HG03045 (cell line): ENCODE measurements around the gene TARBP2.
A peak's percentile ranks its signal among the peaks of the same experiment; 100 is the strongest.

Experiments used
- ATAC-seq: cut with Tn5 transposase; IDR thresholded peaks from one replicate; pipeline ENCODE4 v1.9.1; 2021; ENCODE audit warnings: mild to moderate bottlenecking, moderate library complexity; ENCODE audit not compliant: unreplicated experiment

The TARBP2 gene, protein sequence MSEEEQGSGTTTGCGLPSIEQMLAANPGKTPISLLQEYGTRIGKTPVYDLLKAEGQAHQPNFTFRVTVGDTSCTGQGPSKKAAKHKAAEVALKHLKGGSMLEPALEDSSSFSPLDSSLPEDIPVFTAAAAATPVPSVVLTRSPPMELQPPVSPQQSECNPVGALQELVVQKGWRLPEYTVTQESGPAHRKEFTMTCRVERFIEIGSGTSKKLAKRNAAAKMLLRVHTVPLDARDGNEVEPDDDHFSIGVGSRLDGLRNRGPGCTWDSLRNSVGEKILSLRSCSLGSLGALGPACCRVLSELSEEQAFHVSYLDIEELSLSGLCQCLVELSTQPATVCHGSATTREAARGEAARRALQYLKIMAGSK

DNA sequence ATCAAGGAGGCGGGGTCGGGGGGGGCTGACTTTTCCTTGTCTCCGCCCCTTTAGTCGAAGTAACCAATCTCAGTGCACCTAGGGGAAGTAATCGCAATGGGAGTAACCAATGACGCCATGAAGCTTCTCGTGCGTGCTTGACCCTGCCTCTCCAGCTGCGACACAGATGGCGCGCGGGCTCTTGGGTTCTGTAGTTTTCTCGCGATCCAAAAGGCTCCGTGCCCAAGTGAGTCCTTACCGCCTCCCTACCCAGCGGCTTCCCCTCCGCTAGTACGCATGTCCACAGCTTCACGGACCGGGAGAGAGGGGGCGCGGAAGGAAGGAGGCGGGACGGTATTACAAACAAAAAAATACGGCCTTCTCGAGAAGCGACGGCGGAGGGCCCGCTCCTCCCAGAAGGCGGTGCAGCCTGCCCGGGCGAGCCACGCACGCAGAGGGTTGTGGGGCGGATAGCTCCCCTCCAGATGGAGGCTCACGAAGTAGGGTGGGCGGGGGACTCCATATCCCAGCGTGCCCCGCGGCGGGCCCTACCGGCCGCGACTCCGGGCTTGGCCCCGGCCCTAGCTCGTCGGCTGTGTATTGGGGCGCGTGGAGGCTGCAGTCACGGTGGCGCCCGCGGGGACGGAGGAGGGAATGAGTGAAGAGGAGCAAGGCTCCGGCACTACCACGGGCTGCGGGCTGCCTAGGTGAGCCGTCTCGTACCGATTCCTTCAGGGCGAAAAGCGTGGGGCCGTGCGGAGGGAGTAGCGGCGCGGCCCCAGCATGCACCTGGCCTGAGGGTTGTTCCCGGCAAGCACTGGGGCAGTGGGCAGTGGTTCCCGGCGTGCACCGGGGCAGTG lies at the start of gene TARBP2:
TARBP2 (plus strand) TSS at position 508 of the 839 bp plus-strand sequence; CDS start at position 634, 126 bp downstream.
- ATAC-seq = peak; percentile 77

DNA sequence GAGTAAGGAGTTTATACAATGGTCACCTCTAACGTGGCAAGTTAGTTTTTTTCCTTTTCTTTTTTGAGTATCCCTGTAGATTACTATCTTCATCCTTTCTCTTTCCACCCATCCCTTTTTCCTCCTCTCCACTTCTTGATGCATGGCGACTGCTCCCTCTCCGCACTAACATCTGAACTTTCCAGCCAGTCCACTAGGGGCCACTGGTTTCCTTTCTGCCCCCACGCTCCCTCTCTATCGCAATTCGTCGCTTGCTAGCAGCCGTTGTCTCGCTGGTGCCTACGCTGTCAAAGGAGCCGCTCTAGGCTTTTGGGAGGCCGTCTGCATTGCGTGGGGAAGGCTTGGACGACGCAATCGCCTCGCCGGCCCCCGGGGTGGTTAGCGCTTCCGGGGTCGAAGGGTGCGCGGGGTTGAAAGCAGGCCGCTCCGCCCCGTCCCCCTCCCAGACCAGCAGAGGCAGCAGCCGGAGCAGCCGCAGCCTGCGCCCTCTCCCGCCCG lies 49.4 kb upstream of the TARBP2 start, which contains the start of gene PCBP2:
PCBP2 (plus strand) TSS at position 442 of the 498 bp plus-strand sequence. CDS start 2,699 bp downstream, outside the sequence.
- peak; percentile 93 for ATAC-seq

DNA sequence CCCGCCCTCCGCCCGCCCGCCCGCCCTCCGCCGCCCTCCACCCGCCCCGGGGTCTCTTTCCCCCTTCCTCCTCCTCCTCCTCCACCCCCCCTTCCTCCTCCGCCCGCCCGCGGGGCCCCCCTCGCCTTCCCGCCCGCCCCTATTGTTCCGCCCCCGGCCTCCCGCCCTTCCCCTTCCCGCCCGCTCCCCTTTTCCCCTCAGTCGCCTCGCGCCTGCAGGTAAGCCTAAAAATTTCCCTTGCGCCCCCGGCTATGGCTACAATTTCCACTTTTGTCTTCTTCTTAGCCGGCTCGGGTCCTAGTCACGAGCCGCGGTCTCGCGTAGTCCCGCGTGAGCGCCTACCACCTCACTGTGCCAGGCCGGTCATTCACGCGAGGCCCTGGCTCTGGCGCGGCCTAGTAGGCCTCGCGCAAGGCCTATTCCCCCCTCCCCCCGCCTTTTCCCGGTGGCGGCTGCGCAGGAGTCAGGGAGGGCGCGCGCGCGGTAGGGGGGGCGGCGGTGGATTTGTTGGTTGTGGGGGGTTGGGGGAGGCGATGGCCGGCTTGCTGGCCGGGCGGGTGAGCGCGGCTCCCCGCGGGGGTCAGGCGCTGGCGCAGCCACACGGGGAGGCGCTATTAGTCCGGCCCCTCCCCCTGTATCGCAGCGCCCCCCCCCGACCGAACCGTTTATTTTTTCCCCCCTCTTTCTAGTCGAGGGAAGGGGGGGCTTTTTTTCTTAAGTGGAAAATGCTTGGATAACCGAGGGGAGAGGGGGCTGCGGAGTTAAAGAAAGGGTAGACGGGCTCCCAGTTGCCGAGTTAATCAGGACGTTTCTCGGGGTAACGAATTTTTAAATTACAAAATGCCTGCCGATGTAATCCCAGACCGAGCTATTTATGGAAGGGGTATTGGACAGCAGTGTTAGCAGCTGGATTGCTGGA lies 48.7 kb upstream of the TARBP2 start:
- ATAC-seq = no peak

DNA sequence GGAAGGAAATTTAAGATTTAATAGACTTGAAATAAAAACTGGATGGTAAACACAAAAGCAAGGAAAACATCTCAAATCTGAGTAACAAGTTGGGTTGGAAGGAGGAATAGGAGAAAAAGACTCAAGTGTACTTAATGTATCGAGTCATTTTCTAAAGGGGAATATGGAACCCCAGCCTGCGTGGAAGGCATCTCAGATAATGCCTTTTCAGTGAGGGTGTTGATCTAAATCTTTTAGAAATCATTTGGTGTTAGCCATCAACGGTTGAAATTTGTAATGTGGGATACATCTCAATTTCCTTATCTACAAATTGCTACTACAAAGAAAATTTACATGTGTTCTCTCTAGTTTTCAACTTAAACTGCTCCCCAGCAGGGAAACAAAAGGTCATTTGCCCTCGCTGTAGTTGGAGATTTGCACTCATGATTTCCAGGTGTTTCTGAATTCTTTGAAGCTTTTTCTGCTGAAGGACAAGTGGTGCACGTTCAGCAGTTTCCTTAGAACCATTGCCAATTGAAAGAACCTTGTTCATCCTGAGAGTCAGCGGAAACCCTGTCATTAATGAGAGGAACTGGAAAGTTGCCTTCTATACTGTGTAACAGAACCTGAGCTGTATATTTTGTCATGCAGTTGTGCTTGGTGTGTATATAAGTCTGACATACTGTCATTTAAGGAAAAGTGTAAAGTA lies 47.0 kb upstream of the TARBP2 start:
- ATAC-seq = no peak

DNA sequence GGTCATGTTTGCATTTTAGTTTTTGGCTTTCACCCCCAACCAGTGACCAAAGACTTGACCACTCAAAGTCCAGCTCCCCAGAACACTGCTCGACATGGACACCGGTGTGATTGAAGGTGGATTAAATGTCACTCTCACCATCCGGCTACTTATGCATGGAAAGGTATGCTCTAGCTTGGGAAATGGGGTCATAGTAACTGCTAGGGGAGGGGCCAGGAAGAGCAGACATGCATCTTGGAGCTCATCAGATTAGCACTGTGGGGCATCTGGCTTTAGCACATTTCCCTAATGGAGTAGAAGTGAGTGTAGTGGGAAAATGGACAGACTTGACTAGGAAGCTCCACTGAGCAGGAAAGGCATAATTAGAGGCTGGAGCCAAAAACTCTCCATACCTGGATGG lies 46.4 kb upstream of the TARBP2 start:
- ATAC-seq = no peak

DNA sequence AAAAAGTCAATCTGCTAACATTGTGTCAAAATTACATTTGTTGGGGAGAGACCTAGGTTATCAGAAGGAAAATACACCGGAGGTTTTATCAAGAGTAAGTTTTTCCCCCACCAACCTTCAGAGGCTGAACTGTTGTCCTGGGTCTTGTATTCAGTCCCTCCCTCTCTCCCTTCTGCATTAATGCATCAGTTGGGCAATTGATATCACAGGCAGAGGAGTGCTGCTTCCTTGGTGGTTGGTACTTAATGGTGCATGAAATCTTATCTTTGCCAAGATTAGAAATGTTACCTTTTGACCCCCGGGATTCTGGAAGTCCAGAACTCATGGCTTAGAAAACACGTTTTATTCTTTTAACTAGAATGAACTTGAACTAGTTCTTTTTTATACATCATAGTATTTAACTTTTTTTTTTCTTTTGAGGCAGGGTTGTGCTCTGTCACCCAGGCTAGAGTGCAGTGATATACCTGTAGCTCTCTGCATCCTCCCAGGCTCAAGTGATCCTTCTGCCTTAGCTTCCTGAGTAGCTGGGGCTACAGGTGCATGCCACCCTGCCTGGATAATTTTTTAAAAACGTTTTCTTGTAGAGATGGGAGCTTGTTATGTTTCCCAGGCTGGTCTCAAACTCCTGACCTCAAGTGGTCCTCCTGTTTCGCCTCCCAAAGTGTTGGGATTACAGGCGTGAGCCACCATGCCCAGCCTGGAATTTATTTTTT lies 44.3 kb upstream of the TARBP2 start:
- ATAC-seq = no peak

DNA sequence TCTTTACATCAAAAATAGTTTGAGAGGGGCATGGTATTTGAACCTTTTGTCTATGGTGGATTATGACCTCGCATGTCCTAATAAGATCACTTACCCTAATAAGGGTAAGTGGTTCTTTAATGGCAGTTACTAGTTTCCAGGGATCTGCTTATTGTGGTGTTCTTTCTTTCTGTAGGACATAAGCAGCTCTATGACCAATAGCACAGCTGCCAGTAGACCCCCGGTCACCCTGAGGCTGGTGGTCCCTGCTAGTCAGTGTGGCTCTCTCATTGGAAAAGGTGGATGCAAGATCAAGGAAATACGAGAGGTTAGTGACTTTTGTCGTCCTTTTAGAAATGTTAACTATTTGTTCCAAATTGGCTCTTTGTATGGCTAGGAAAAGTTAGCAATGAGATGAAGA lies 42.0 kb upstream of the TARBP2 start:
- no peak for ATAC-seq

DNA sequence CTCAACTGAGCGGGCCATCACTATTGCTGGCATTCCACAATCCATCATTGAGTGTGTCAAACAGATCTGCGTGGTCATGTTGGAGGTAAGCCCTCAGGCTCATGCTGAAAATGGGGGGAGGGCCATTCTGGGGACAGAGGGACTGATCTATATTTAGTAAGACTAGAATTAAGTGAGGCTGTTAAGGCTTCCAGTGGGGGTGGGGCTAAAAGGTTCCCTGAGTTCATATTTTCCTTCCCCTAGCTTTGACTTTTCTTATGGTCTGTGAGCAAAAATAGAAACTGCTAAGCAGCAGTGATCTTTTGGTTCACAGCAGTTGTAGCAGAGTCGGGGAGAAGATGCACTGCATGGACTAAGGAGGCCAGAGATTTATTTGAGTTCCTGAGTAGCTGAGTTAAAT lies 40.0 kb upstream of the TARBP2 start:
- no peak for ATAC-seq

DNA sequence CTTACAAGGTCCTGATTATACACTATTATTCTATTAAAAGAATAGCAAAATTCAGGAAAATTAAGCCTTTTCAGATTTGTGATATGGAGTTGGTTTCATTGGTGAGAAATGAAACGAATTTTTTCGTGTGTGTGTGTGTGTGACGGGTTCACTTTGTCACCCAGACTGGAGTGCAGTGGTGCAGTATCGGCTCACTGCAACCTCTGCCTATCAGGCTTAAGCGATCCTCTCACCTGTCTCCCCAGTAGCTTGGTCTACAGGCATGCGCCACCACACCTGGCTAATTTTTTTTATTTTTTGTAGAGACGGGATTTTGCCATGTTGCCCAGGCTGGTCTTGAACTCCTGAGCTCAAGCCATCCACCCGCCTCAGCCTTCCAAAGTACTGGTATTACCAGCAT lies 39.5 kb upstream of the TARBP2 start:
- no peak for ATAC-seq

DNA sequence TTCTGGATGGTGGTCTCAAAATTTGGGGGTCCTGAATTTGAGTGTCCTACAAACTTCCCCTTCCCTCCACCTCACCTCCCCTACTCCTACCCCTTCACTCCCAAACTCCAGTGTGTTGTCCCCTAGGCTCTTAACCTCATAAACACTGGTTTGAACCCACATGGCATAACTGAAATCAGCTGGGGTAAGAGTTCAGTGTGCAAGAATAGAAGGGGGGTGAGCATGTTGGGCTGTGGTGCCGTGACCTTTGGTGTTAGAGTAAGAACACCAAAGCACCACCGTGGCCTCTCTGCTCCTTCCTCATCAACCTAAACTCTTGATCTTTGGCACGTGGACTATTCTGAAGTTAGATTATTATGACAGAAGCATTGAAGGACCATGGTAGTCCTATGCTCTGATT lies 38.1 kb upstream of the TARBP2 start:
- no peak for ATAC-seq

DNA sequence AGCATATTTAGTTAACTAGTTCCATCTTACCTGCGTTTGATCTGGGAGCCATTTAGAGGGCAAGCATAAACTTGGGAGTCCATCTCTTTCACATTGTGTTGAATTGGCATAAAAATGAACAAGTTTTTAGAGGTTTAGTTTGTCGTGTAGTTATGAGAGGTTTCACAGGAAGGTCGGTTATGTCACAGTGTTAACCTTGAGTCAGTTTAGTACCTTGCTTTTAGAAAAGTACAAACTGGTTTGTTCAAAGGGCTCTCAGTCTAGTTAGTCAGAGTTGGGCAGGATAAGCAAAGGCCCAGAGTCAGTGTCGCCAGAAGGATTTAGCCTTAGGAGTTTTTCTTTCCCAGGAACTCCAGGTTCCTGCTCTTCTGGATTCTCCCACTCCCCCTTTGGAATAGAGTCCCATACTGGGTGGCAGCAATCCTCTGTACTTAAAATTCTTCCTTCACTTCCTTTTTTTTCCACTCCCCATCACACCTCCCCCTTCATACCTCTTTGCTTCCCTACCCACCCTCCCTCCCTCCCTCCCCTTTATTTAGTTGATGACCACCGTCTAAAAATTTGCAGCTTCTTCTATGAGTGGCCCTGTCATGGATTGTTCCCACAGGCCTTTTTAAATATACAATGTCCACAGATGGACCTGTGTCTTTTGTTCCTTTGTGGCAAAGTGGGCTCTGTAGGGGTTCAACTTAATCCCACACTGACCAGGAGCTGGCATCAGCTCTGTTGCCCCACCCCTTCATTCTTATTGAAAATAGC lies 37.1 kb upstream of the TARBP2 start:
- ATAC-seq = no peak

DNA sequence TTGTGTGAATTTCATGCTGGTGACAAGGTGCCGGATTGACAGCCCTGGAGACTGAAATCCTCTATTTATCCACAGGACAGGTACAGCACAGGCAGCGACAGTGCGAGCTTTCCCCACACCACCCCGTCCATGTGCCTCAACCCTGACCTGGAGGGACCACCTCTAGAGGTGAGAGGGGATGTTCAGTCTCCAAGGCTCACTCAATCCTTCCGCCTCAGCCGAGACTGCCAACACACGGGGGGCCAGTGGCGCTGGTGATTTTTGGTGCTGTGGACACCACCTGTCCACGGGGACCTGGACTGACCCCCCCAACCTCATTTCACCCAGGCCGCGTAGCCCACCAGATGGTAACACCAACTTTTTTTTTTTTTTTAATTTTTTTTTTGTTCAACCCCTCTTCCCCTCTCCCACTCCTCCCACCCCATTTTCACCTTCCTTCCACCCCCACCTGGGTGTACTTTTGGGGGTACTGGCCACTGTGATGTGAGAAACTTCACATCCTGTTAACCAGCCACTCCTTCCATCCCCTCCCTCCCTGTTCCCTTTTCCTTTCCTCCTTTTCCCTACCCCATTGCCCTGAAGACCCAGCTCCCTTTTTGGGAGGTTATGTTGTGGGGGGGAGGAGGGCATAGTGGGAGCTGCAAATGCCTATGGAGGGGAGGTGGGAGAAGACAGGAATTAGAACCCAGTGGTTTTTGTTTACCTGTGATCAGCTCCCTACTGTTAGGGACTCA lies 36.2 kb upstream of the TARBP2 start:
- ATAC-seq = no peak

DNA sequence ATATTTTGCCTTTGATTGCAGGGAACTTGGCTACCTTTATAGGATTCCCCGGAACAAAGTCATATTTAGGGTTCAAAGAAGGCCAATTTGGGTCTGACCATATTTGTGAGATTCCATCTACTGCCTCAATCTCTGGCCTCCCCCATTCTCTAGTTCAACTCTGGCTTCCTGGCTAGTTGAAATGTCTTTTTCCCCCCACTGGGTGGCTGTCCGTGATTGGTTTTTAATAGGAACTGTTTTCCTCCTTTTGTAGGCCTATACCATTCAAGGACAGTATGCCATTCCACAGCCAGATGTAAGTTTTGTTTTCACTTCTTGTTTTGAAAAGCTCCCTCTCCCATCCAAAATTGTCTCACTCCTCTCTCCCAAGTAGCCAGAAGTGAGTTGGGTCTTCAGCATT lies 35.4 kb upstream of the TARBP2 start:
- no peak for ATAC-seq

DNA sequence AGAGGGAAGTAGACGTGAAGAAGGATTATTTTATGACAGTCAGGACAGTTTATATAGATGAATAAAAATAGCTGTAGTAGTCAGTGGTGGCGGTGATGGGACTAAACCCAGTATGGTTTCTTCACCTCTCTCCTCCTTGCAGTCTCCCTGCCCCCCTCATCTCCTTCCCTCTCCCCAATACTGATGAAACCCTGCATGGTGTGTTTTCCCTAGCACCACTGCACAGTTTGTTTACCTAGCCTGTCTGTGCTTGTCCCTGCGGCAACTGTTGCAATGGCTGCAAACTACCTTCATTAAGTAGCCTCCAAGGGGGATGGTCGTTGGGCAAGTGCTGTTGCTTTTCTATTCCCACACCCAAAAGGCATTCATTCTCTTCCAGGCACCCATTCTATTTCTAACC lies 34.4 kb upstream of the TARBP2 start:
- ATAC-seq = no peak

DNA sequence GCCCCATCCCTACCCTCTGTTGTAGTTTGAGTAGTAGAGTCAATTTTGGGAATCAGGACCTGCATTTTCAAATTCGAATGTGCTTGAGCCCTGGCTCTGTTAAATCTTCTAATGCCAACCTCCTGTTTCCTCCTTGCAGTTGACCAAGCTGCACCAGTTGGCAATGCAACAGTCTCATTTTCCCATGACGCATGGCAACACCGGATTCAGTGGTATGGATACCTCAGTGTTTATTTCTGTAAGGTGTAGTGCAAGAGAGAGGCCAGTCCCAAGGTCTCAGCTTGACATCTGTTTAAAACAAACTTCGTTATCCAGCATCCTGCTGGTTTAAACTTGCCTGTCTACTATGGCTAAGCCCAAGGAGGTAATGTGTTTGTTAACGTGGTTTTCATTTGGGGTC lies 34.0 kb upstream of the TARBP2 start:
- ATAC-seq = no peak

DNA sequence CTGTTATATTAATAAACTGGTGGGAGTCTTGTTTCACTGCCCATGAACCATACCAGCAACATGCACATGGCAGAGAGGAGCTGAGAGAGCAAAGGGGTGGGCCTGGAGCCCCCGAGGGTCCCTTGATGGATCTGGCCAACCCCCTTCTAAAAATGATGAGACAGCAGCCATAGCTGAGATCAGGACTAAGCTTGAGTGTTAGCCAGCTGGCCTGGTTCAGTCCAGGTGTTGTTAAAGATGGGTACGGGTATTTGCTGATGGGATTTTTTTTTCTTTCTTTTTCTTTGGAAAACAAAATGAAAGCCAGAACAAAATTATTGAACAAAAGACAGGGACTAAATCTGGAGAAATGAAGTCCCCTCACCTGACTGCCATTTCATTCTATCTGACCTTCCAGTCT lies 33.2 kb upstream of the TARBP2 start:
- no peak for ATAC-seq

DNA sequence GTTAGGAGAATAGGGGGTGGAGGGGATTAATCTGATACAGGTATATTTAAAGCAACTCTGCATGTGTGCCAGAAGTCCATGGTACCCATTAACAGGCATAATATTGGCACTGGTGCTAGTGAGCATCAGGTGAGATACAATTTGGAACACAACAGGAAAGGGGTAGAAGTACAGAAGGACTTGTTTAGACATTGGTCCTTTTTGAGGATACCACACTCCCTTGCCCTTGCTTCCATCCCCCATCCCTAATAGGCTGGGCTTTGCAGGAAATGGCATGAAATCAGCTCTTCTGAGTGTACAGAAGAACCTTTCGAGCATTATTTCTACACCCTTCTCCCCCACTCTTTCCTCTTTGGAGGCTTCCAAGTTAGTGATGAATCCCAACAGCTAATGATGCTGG lies 32.8 kb upstream of the TARBP2 start:
- no peak for ATAC-seq

DNA sequence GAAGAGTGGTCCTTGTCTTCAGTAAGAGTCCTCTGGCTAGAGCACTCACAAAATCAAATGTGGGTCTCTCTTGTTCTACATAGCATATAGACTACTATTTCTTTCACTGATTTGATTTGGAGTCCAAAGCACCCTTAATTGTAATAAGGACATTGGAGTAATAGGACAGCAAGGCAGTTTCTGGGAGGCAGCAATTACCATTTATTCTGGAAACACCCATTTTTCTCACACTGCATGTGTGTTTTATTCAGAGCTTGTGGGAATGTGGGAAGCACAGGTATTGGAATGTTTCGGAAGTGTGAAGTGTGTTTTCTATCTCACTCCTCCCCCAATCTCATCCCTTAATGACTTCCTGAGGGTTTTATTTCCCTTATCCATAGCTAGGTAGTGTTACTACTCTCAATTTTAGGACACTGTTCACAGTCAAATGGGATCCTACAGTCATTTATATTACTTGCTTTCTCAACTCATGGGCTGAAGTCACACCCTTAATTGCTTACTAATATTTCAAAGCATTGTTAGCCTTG lies 29.0 kb upstream of the TARBP2 start:
- no peak for ATAC-seq
